Left renal pelvis (tissue), 4 donors: ENCODE data around the gene OR52I1. TPM values are rescaled to one million over a fixed set of nuclear protein-coding genes. Genes with fewer than 3 reads are reported as not detected.
A peak's percentile ranks its signal among the peaks of the same experiment; 100 is the strongest.

ENCODE experiments used
- DNase-seq, 4 donors: peaks; one replicate each; pipeline ENCODE4 v3.0.0-alpha.2; 2013; ENCODE audit warnings: low read depth in 4 of 4, low spot score in 3 of 4
- polyA plus RNA-seq, 4 donors: library from polyadenylated mRNA; unstranded; fragments of 120-200 nt; gene quantifications; one replicate each; pipeline ENCODE4 v1.2.1, GENCODE V29; 2013; ENCODE audit not compliant: insufficient read length in 4 of 4

OR52I1 gene
- polyA plus RNA-seq, 4 donors, result 0.08 TPM; not detected in 3

DNA sequence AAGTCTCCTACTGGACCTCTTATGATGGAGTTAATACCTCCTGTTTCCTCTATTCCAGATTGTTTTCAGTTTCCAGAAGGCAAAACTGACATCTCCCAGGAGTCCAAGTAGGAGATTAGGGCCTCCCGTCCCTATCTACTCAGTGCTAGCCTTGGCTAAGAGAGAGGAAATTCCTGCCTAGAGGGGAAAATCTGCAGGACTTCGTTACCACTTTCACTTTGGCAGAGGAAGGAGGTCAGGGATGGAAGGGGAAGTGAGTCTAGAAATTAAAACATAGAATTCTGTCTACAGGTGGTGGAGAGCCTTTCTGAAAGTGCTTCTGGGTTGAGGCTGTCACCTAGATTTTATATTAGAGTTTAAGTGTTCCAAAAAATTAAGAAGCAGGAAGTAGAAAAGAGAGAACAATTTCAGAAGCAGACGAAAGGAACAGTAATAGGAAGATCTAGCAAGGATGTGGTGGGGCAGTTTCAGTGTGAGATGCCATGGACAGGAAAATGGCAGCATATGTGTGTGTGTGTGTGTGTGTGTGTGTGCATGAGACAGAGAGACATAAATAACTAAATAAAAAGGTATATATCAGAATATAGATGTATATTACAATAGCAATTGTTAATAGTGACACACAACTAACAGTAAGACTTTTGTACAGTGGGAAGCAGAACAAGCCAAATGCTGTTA is 16.6 kb downstream of the OR52I1 start:
- DNase-seq, result no peak

DNA sequence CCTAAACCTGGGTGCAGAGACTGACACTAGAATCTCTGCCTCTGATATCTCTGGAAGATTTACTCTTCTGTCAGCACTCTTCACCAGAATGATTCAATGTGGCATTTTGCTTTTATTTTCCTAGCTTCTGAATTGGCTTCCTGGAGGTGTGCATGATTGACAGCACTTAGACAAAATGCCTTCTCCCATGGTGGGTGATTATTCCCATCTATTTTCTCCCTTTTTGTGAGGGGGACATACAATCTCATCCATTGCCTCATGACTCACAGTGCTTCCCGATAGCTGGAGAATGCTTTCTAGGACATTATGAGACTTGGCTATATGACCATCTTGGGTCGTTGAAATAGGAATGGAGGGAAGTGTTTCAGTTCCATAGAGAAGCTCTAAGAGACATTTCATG is 18.1 kb downstream of the OR52I1 start:
- no peak for DNase-seq

DNA sequence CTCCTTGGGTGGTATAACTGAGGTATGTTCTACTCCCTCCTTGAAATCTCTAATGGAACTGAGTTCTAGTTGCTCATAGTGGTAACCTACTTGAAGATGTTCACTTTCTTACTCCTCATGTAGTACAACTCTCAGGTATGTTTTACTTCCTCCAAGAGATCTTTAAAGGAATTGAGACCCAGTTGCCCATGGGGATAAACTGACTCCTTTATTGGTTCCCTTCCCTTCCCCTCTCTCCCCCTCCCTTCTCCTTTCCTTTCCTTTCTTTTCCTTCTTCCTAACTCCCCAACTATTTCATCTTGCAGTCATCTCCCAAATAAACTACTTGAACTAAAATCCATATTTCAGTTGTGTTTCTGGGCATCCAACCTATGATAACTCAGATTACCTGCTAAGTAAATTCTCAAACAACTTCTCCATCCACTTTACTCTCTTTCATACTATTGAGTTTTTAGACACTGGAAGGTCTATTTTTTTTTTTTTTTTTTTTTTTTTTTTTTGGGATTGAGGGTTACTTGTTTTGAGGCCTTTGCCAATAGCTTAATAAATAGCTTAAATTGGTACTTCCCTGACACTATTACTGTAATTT is 22.1 kb downstream of the OR52I1 start:
- no peak for DNase-seq

DNA sequence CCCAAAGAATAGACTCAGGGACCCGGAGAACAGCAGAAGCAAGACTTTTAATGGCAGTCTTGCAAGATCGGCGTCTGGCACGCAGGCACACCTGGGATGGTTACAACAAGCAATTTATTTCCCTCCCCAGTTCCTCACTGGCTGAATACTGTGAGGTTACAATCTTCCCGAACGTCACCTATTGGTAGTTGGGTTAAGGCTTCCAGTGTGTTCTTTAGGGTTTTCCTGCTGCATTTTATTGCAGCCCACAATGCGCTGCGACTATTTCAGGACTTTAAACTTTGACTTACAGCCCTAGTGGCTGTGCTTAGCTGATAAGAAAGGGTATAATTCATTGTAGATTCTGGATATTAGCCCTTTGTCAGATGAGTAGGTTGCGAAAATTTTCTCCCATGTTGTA is 25.7 kb downstream of the OR52I1 start:
- no peak for DNase-seq

DNA sequence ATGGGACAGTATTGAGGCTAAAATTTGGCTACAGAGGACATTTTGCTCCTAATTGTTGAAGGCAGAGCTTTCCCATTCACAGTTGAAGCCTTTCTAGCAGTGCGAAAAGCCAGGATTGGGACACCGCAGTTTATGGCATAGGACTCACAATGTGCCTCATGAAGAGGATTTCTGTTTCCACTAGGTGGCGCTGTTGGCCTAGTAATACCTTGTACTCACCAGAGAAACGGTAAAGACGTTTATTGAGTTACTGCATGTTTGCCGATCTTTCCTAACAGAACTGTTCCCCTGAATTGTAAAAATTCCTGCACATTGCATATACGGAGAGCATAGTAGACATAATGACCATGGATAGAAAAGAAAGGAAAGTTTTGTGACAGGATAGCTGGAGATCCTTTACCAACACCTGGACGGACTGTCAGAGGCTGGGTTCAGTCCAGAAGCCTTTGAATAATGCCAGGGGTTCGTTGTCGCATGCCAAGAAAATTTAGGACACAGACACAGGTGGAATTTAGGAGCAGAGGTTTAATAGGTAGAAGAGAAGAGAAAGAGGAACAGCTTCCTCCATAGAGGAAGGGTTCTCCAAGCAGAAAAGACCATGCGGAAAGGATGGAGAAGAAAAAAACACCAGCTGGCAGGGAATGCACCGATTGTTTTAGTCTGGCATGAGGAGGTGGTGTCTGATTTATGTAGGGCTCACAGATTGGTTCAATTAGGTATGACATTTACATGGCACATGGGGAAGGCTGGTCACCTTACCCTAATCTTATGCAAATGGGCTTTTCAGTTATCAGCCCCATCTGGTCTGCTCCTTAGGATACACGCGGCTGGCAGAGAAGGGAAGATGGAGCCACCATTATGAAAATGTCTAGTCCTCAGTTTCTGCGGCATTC is 32.6 kb downstream of the OR52I1 start:
- DNase-seq, result peak in 3 of 4 donors; percentile 48 to 66 (median 56)

DNA sequence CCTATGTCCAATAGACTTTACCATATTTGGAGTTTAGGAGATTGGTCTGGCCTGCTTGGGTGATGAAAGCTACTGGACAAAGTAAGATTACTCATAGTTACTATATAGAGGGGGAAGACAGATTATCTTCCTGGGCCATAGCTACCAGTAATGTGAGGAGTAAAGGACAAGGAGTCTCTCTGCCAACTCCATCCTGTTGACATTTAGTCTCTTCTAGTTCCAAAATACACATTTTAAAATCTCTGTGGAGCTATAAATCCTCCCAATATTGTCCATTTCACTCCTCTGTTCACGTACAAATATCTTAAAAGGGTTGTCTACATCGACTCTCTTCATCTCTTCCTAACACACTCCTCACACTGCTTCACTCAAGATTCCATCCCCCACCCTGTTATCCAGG is 42.3 kb downstream of the OR52I1 start:
- no peak for DNase-seq

DNA sequence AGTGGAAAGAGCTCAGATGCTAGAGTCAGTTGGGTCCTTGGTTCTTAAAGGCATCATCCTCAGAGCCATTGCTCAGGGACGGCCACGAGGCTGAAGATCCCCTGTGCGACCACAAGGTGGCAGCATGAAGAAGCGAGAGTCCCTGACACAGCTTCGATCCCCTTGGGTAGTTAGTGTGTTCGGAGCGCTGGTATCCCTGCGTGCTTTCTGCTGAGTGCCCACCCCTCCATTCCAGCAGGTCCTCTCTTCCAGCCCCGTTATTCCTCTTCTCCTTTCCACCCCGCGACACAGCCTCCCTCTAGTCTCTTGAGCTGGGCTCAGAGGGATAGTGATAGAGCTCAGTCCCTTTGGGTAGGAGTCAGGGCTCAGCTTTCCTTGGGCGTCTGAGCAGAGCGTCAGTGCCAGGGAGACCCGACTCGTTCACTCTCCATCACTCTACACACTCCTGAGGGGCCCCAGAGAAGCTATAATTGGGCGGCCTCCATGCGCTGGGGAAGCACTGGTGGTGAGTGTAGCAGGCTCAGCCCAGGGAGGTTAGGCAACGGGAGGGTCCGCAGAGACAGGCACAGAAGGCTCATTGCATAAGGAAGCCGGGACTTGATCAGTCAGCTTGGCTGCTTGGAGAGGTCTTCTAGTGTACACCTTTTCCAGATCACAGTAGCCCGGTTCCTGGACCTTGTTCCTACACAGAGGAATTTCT is 43.3 kb downstream of the OR52I1 start, which contains the start of gene OR51D1:
Gene OR51D1 (plus strand): TSS at position 516 of the 700 bp plus-strand sequence. CDS start 2,314 bp downstream, outside the sequence.
- DNase-seq, result peak; percentile 53 to 60 (median 58)

DNA sequence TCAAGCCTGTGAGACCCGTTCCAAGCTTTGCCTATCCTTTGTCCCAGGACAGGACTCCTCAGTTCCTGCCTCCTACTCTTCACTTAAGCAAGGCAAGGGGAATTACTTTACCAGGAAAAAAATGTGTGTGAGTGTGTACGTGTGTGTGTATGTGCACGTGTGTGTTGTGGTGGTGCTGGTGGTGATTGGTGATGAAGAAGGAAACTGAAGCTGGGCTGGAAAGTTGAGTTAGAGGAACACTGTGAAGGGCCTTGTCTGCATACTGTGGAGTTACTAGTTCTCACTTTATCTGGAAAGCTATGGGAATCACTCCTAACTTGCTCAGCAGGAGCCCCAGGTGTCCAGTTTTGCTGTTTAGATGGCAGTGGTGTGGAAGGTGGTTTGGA is 43.8 kb downstream of the OR52I1 start:
- DNase-seq, result no peak

DNA sequence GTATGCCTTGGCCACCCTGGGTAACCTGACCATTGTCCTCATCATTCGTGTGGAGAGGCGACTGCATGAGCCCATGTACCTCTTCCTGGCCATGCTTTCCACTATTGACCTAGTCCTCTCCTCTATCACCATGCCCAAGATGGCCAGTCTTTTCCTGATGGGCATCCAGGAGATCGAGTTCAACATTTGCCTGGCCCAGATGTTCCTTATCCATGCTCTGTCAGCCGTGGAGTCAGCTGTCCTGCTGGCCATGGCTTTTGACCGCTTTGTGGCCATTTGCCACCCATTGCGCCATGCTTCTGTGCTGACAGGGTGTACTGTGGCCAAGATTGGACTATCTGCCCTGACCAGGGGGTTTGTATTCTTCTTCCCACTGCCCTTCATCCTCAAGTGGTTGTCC is 46.1 kb downstream of the OR52I1 start:
- DNase-seq, result no peak

DNA sequence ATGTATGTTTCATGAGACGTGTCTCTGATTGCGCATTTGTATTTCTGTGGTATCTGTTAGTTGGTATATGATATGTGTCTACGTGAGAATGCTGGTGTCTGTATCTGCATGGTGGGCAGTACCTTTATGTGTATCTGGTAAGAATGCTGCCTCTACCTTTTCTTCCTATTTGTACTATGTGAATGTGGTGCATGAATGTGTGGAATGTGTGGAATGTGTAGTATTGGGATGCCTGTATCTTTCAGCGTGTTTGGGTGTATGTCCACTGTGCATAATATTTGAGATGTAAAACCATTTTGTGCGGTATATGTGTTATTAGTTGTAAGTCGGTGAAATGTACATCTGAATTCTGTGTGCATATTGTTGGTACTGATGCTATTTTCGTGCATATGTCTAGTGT is 47.7 kb downstream of the OR52I1 start:
- DNase-seq, result no peak

DNA sequence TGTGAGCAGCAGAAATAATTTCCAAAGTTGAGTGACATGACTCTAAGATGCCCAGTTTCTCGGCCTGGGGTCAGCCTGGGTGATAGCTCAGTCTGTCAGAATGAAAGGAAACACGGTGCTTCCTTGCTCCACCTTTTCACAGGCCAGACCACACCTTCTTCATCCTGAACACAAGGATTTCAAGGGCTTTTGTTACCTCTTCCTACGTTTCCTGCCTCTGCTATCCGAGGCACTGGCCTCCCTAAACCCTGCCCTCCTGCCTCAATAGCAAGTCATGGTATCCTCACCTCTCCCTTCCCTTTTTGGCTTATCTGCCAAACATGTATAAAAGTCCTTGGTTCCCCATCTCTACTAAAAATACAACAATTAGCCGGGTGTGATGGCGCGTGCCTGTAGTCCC is 48.2 kb downstream of the OR52I1 start:
- DNase-seq, result no peak

DNA sequence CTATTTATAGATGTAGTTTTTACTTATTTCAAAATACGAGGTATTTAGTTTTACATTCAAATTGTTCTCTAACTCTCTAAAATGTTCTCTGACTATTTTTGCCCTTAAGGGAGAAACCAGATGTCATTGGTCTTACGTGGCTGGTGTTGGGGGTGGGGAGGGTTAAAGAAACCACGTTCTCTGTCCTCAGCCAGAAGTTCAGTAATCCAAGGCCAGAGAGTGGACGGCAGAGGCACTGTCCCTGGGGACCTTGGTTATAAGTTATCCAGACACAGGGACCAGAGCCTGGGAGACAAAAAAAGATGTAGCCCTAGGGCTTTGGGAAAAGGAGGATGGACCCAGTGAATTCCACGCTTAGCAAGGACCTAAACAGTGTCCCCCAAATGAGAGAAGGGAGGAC is 49.2 kb downstream of the OR52I1 start:
- DNase-seq, result no peak

DNA sequence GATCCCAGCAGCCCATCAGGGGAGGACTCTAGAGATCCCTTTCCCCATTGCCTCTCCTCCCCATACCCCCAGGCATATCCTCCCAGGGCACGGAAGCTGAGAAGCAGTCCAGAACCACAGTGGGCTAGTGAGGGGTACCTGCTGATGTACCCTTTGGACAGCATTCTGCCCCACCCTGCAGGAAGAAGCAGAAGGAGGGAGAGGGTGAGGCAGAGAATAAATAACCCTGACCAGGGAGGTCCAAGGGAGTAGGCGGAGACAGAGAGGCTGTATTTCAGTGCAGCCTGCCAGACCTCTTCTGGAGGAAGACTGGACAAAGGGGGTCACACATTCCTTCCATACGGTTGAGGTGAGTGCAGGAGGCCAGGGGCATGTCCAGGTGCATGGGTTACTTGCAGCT is 49.8 kb downstream of the OR52I1 start, which contains the start of gene OR51E1:
Gene OR51E1 (plus strand): TSS at position 301 of the 400 bp plus-strand sequence. CDS start 8,545 bp downstream, outside the sequence.
- no peak for DNase-seq

DNA sequence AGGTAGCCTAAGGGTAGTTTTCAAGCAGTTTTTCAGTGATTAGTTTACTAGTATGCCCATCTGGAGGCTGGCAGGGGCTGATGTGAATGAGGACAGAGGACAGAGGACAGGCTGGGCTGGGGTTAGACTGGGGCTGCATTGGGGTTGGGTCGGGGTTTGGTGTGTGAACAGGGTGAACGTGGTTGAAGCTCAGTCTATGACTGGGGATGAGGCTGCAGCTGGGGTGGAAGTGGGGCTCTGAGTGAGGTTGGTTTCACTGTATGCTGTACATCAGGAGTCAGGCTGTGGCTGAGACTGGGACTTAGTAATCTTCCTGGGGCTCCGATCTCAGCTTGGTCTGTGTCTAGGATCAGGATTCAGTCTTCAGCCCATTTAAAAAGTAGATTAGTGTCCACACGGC is 50.4 kb downstream of the OR52I1 start:
- no peak for DNase-seq

Other genes starting within 250 kb of the OR52I1 start
- gene OR52B4, start 225.7 kb upstream of the OR52I1 start, polyA plus RNA-seq, result not detected
- gene TRIM21, start 200.3 kb upstream of the OR52I1 start, polyA plus RNA-seq, result 10 to 100 TPM; 20.6 to 23.2 (median 22.5) TPM
- gene OR52K2, start 144.7 kb upstream of the OR52I1 start, polyA plus RNA-seq, result not detected
- under 1 TPM; 0.09 to 0.18 (median 0.13) TPM for gene OR52K1, start 111.4 kb upstream of the OR52I1 start, polyA plus RNA-seq
- not detected for gene OR52M1, start 48.8 kb upstream of the OR52I1 start, polyA plus RNA-seq
- gene OR52I2, start 12.3 kb upstream of the OR52I1 start, polyA plus RNA-seq, result not detected
- gene TRIM68, start 14.2 kb downstream of the OR52I1 start, polyA plus RNA-seq, result 10 to 100 TPM; 16.4 to 23.0 (median 20.5) TPM
- not detected for gene OR51D1, start 43.4 kb downstream of the OR52I1 start, polyA plus RNA-seq
- gene OR51E1, start 49.9 kb downstream of the OR52I1 start, polyA plus RNA-seq, result 1 to 10 TPM; 1.8 to 3.1 (median 2.3) TPM
- under 1 TPM; 0.46 to 0.89 (median 0.67) TPM for gene OR51E2, start 103.8 kb downstream of the OR52I1 start, polyA plus RNA-seq
- under 1 TPM; 0.21 to 0.71 (median 0.30) TPM for gene MMP26, start 110.7 kb downstream of the OR52I1 start, polyA plus RNA-seq
- gene OR51F1, start 175.9 kb downstream of the OR52I1 start, polyA plus RNA-seq, result not detected
- not detected for gene OR52R1, start 210.3 kb downstream of the OR52I1 start, polyA plus RNA-seq
- not detected for gene OR51F2, start 227.3 kb downstream of the OR52I1 start, polyA plus RNA-seq